Tongue (tissue), 2 donors: ENCODE results near the gene STPG2. TPM values are rescaled to one million over a fixed set of nuclear protein-coding genes. Genes with fewer than 3 reads are reported as not detected.
A peak's percentile ranks its signal among the peaks of the same experiment; 100 is the strongest.
"Not testable (repeated sequence)": the region's sequence is repeated elsewhere in the genome, so short reads cannot be mapped to it uniquely, and the experiment has no call there.

Source experiments
- DNase-seq: peaks from one replicate; pipeline ENCODE4 v3.0.0-alpha.2; 2015
- total RNA-seq: library from RNA; depleted of rRNA; stranded (reverse); fragments of >200 nt; gene quantifications from one replicate; pipeline ENCODE4 v1.2.3, GENCODE V29; 2014

Gene STPG2
- total RNA-seq, 1 donor from 2014 or later: 0.31 TPM

DNA sequence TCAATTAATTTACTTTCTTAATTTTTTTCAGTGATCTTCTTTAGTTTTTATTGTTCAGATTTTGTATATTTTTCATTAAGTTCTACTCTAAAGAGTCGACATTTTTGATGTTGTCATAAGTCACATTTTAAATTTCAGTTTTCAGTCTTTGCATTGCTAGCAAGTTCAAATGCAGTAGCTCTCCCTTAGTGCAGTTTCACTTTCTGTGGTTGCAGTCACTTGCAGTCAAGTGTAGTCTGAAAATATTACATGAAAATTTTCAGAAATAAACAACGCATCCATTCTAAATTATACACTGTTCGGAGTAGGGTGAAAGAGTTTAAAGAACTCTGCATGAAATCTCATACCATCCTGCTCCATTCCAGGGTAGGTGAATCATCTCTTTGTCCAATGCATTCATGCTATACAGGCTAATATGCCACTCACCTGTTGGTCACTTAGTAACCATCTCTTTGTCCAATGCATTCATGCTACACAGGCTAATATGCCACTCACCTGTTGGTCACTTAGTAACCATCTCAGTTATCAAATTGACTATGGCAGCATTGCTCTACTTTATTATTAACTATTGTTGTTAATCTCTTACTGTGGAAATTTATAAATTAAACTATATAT lies 356.9 kb downstream of the STPG2 start:
- no peak for DNase-seq

DNA sequence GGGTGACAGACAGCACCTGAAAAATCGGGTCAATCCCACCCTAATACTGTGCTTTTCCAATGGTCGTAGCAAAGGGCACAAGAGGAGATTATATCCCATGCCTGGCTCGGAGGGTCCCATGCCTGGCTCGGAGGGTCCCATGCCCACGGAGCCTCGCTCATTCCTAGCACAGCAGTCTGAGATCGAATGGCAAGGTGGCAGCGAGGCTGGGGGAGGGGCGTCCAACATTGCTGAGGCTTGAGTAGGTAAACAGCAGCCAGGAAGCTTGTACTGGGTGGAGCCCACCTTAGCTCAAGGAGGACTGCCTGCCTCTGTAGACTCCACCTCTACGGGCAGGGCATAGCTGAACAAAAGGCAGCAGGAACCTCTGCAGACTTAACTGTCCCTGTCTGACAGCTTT lies 365.1 kb downstream of the STPG2 start:
- no peak for DNase-seq

DNA sequence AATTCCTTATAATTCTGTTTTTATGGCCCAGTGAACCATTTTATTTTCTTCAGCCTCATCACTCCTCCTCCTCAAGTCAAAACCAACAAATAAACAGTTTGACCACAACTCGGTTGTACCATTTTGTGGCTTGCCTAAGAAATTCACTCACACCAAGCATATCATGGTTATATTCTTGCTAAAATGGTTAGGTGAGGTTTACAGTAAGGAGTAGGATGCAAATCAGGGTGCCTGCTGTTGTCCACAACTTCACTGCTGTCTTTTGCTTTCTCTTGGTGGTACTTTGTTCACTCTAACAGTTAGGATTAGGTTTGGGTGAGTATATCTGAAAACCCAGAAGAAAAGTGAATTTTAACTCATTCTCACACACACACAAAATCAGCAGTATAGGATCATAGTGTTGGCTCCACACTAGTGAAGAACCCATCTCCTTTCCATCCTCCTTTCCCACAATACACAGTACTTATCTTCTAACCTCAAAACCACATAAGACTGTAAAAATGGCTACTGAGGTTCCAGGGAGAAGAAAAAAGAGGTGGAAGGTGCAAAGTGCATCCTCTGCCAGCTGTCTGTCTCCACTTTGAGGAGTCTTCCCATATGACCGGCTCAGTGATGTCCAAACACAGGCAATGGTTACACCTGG lies 368.8 kb downstream of the STPG2 start:
- DNase-seq: no peak

DNA sequence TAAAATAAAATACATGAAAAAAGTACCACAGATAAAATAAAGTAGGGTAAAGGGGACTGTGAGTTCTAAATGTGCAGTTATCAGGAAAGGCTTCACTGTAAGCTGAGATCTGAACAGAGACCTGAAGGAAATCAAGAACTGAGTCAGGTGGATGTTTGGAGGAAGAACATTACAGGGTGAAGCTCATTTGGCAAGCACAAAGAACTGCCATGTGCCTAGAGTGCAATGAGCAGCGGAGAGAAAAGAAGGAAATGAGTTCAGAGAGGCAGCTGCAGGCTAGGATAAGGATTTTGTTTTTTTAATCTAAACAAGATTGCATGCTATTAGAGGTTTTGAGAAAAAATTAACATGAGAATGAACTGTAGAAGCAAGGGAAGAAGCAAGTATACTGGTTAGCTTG lies 373.1 kb downstream of the STPG2 start:
- no peak for DNase-seq

DNA sequence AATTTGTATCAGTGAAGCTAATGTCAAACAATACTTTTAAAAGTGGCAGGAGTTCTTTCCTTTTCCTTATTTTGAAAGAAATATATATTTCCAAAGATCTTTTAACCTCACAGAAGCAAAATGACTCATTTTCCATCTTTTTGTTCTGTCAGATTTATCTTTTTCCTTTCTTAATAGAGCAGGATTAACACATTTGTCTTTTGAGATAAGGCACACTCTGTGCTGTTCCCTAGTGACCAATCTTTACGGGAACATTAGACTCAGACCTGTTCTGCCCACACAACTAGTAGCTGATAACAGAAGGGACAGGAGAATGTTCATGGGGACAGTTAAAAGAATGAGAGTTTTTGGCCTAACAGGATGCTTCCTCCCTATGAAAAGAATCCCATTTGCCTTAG lies 381.2 kb downstream of the STPG2 start:
- no peak for DNase-seq

DNA sequence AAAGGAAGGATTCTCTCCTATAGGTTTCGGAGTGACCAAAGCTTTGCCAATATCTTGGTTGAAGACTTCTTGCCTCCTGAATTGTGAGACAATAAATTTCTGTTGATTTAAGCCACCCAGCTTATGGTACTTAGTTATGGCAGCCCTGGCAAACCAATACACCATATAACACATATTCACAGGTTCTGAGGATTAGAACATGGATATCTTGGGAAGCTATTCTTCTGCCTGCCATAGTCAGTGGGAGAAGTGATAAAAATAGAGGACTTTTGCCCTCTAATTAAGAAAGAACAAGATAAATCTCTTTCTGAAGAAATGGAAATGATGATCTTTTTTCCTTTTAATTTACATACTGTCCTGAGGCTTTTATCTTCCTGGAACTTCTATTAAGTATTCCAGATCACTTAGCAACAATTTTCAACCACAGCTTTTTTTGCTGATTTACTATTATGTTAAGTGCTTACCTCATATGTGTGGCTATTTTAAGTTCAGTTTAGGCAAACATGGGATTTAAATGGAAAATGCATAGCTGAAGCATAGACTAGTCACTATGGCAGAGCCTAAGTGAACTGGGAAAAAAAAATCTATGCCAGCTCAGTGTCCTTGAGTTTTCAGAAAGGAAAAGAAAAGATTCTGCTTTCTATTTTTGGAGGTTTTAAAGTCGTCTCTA lies 381.7 kb downstream of the STPG2 start:
- DNase-seq: no peak

DNA sequence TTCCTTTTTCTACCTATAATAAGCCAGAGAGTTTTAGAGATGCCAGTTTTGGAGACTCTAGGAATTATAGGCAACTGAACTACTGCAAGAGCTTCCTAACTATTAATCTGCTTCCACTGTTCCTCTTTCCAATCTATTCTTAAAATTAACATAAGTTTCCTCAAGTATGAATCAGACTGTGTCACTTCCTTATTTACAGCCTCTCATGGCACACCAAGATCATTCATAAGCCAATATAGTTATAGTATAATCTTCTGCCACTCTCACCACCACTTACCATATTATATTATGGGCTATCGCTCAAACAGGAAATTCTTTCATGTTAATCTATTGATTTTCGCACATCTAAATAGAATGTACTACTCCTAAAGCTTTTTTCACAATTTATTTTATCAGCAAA lies 383.5 kb downstream of the STPG2 start:
- no peak for DNase-seq

DNA sequence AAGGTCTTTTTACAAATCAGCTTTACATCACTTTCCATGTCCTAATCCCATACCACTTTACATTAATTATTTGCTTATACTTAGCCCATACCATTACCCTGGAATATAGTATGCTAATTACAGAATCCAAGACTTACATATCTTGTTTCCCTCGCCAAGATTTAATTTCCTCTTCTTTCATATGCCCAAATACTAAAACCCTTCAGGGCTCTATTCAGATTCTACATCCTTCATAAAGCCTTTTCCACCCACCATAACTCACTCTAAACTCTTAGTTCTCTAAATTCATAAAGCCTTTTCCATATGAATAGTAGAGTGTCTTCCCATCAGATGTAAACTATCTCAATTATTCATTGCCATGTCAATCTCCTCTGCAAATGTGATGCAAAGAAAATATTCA lies 390.7 kb downstream of the STPG2 start:
- no peak for DNase-seq

DNA sequence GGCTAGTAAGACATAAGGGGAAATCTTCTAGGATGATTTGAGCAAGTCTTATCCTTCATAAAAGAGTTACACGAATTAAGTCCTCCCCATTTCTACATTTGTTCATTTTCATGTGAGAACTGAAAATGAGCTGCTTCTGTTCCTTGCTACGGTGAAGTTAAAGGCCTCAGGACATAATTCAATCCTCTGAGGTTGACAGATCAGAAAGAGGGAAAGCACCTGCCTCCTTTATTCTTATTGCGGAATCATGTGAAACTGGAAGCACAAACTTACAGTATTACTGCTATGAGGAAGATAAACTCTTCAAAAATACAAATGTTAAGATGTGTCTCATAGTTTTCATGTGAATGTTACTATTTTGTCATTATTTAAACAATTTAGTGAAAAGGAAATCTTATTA lies 395.3 kb downstream of the STPG2 start:
- no peak for DNase-seq

DNA sequence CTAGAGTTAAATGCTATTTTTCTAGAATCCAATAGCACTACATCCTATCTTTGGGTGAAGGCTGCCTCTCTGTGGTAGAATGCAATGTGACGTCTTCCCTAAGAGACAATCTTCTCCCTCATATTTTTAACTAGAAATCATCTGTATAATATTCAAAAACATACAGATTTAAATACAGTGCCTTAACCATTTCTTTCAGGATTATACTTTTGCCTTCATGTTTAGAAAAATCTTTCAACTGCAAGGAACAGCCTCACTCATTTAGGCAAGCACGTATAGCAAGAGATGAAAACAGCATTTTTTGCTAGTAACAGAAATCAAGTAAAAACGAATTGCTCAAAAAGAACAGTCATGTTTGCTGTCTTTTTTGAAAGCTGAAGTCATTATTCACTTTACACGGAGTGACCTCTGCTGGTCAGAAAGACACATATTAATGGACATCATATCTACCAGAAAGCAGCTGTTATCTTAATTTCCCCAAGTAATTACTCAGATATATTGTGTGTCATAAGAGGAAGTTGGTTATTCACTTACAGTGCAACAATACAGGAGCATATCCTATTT lies 422.3 kb downstream of the STPG2 start:
- peak; percentile 64 for DNase-seq

DNA sequence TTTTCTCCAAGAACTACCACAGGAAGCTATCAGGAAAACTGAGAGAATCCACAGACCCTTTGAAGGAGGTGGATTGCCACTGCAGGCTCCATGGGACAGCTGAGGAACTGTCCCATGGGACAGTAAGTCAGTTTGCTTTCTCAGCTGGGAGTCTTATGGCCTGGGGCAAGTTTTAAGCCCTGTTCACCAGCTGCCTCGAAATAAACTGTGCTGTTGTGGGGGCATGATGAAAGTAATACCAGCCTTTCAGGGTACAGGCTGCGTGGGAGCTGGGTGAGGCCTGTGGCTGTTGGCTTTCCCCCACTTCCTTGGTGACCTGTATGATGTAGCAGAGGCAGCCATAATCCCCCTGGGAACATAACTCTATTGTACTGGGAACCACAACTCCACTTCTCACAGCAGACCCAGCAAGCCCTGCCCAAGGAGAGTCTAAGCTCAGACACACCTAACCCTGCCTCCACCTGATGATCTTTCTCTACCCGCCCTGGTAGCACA lies 452.1 kb downstream of the STPG2 start:
- DNase-seq: no peak

DNA sequence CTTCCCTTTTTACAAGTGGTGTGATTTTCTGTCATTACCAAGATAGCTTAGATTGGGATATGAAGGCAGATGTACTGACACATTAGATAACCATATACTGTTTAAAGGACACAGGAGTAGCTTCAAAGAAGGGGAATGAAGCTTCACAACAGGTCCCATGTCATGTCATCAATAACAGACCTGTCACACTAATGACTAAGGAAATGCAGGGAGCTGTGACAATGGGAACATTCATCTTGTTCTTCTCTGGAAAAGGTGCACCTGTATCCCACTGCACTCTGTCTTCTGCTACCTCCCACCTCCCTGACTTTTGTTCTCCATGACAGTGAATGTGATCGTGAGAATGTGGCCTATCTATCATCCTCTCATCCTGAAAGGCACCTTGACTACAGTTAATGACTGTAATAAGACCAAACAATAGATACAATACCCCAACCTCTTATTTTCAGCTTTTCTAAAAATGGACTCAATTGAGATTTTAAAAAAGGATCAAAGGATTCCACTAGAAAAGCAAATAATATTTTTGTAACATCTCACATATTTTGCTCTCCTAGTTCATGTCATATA lies 472.5 kb downstream of the STPG2 start:
- DNase-seq: no peak

DNA sequence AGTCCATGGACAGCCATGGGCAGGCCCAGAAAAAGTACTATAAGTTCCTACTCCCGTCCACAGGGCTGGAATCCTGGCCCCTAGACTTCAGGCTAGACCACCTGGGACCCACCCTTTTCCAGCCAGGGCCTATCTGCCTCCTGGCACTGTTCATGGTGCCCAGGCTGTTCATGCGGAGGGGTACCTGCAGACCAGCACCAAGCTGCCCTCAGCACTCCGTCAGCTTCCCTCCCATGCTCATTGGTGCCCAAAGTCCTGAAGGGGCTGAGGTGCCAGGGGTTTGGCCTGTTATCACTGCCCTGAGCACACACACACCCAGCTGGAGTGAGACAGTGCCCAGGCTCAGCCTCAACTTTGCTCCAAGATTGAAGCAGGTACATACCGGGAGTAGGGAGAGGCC lies 477.7 kb downstream of the STPG2 start:
- no peak for DNase-seq

DNA sequence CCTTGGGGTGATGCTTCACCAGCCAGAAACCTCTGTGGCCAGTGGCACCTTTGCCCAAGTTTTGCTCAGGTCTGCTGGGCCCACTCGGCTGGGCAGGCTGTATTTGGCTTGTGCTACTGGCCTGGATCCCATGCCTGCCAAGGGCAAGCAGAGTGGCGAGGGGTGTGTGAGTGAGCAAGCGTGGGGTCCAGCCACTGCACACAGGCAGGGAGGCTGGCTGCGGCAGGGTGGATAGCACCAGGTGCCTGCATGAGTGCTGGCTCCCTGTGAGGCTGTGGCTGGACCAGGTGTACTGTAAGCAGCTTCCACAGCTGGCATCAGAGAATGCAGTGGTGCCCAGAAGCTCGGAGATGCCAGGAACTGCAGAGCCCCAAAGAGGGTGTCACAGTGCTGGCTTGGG lies 478.5 kb downstream of the STPG2 start:
- DNase-seq: no peak

DNA sequence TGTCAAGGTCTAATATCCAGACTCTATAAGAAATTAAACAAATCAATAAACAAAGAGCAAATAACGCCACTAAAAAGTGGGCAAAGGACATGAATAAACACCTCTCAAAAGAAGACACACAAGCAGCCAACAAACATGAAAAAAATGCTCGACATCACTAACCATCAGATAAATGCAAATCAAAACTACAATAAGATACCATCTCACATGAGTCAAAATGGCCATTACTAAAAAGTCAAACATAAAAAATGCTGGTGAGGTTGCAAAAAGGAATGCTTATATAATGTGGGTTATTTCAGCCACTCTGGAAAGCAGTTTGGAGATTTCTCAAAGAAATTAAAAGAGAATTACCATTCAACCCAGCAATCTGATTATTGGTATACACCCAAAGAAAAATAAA lies 481.1 kb downstream of the STPG2 start:
- DNase-seq: no peak

DNA sequence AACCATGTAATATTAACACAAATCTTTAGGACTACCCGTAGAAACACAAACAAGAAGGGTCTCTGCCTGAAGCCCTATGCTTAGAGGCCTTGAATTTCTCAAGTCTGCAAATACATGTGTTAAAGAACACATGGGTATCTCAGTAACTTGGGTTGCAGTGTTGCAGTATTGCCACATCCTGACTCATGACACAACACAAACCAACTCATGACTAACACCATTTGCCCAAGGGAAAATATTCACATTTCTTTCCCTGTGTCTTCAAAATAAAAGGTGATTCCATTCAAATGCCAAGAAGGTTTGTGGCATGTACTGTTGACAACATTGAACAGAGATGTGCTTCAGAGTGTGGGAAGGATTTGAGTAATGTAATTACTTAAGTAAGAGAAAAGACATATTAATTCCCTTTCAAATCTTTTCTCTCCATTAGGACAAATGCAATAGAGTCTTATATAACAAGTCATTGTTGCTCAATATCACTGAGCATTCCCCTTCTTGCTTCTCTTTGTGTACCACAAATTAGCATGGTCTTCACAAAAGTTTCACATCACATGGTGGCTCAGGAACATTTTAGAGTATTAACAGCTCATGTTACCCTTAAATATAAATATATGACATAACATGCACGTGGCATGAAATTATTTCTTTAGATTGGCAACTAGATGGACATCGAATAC lies 487.1 kb downstream of the STPG2 start:
- no peak for DNase-seq

DNA sequence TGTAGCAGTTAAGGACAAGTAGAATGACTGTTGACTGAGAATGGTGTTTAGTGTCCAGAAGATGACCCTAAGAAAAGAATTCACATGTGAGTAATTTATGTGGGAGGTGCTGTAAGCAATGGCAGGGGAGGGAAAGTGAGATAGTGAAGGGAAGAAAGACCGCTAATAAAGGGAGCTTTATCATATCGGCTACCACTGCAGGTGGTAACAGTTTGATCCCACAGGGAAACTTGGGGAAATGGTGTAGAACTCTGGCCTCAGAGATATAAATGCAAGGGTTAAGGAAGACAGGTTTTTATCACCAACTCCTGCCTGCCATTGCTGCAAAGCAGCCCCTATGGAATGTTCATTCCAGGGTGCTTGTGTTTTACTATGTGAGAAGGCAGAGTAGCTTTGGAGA lies 489.6 kb downstream of the STPG2 start:
- no peak for DNase-seq

DNA sequence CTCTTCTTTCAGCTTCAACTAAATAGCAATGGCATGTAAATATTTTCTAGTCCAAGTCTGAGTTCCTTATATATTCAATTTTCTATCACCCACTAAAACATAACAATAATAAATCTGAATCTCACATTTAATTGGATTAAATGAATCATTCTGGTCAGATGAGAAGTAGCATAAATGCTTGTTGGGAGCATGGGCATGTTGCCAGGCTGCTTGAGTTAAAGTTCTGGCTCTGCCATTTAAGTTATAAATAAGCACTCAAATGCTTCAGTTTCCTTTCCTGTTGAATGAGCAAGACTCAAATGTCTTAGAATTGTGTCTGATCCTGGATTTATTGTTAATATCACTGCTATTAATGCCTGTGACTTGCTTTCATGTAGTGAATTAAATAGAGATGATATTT lies 496.3 kb downstream of the STPG2 start:
- DNase-seq: peak; percentile 63

DNA sequence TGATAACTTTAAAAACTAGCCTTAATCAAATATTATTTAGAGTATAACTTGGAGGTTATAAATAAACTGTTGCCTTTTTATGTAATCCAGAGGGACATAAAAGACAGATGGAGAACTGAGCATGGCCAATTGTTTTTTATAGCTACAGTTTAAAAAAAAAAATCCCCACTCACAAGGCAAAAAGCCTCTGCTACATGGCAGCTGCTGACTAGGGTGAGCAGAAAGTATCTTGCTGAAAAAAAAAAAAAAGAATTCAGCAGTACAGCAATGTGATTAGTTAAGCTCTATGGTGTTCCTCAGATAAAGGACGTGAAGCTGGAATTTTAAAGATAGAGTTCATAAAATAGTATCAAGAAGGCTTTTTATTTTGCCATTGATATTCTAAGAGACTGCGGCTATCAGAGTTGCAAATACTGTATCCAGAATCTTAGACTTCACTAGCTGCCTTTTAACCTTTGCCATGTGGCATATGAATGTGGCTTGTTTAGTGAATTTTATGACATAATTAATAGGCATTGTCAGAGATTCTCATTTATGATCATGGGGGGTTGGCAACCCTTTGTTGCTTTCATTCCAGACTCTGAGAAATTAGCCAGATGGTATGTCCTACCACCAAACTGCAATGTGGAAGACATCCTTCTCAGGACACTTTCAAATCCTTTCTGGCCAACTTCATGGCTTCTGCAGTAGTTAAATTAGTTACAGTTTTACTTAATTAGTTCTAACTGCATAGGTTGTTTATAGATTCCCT lies 498.0 kb downstream of the STPG2 start:
- DNase-seq: peak; percentile 65

DNA sequence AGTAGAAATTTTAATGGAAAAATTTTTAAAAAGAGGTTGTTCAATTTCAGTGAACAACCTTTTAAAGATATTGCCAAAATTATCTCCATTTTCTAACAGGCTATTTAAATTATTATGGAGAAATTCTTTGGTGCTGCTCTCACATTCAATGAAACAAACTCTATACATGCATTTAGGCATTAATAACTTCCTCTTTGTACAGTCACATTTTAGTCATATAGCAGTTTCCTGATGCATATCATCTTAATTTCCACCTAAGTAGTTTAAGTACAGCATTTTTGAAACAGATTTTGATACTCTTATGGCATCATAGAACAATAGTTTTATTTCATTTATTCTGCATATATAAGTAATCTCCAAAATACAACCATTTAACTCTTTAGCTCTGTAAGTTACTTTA lies 500.1 kb downstream of the STPG2 start:
- no peak for DNase-seq

DNA sequence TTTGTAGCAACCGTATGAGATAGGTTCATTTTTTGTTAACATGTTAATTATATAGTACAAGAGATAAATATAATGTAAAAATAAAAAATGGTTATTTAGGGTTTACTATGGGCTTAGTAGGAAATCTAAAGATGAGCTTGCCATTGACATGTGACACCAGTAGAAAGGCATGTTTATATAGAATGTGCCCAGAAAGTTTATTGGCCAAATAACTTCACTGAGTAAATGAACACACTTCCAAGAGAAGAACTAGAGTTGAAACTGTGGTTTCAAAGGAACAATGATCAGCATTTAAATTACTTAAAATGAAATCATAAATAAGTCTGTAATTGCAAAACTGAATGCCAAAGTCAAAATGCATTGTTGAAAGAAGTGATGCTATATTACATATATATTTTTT lies 503.3 kb downstream of the STPG2 start:
- DNase-seq: no peak

DNA sequence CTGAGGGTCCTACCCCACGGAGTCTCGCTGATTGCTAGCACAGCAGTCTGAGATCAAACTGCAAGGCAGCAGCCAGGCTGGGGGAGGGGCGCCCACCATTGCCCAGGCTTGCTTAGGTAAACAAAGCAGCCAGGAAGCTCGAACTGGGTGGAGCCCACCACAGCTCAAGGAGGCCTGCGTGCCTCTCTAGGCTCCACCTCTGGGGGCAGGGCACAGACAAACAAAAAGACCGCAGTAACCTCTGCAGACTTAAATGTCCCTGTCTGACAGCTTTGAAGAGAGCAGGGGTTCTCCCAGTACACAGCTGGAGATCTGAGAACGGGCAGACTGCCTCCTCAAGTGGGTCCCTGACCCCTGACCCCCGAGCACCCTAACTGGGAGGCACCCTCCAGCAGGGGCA lies 509.4 kb downstream of the STPG2 start:
- not testable (repeated sequence) for DNase-seq
